Stromal cell of bone marrow (primary cell): ENCODE results near the gene PTPN21.

Experiments used
- DNase-seq: peaks from one replicate; pipeline ENCODE4 v3.0.0-alpha.2; 2012; ENCODE audit warnings: low read depth

The PTPN21 gene

GRCh38 chr14:88554457-88555286, at the start of gene PTPN21:
TSS of gene PTPN21 (minus strand) at chr14:88555007. CDS start at chr14:88550417, 4,590 bp downstream.
- peak; percentile 40 for DNase-seq

GRCh38 chr14:88604212-88604611, 49.4 kb upstream of the PTPN21 start:
- DNase-seq: no peak

- DNase-seq: no peak
Measured at GRCh38 chr14:88599761-88600439, 45.1 kb upstream of the PTPN21 start.

- no peak for DNase-seq
Measured at GRCh38 chr14:88599326-88599725, 44.5 kb upstream of the PTPN21 start.

- no peak for DNase-seq
Measured at GRCh38 chr14:88598097-88598675, 43.4 kb upstream of the PTPN21 start.

- no peak for DNase-seq
Measured at GRCh38 chr14:88597601-88598000, 42.8 kb upstream of the PTPN21 start.

GRCh38 chr14:88597038-88597437, 42.2 kb upstream of the PTPN21 start:
- no peak for DNase-seq

- no peak for DNase-seq
Measured at GRCh38 chr14:88592031-88592430, 37.2 kb upstream of the PTPN21 start.

- DNase-seq: no peak
Measured at GRCh38 chr14:88590173-88590572, 35.4 kb upstream of the PTPN21 start.

GRCh38 chr14:88588081-88588480, 33.3 kb upstream of the PTPN21 start:
- DNase-seq: no peak

- no peak for DNase-seq
Measured at GRCh38 chr14:88584451-88584850, 29.6 kb upstream of the PTPN21 start.

- no peak for DNase-seq
Measured at GRCh38 chr14:88576222-88576621, 21.4 kb upstream of the PTPN21 start.

- DNase-seq: no peak
Measured at GRCh38 chr14:88572117-88572516, 17.3 kb upstream of the PTPN21 start.

GRCh38 chr14:88568196-88568595, 13.4 kb upstream of the PTPN21 start:
- no peak for DNase-seq

- no peak for DNase-seq
Measured at GRCh38 chr14:88565427-88565826, 10.6 kb upstream of the PTPN21 start.

GRCh38 chr14:88563845-88564244, 9.0 kb upstream of the PTPN21 start:
- no peak for DNase-seq

- DNase-seq: peak; percentile 67
Measured at GRCh38 chr14:88562831-88563686, 8.3 kb upstream of the PTPN21 start, which contains the start of gene ZC3H14. TSS of gene ZC3H14 (plus strand) at chr14:88563037. CDS start at chr14:88563134, 97 bp downstream.

GRCh38 chr14:88562532-88562830, 7.7 kb upstream of the PTPN21 start:
- DNase-seq: no peak

- peak; percentile 59 for DNase-seq
Measured at GRCh38 chr14:88559852-88560251, 5.0 kb upstream of the PTPN21 start.

- DNase-seq: no peak
Measured at GRCh38 chr14:88556581-88556980, 1.8 kb upstream of the PTPN21 start.

- DNase-seq: no peak
Measured at GRCh38 chr14:88553886-88554456, 836 bp downstream of the PTPN21 start.

- no peak for DNase-seq
Measured at GRCh38 chr14:88552876-88553275, 1.9 kb downstream of the PTPN21 start.
